ENCODE data around the gene LHPP.

- TF ChIP-seq CTCF (IDR thresholded peaks at IDR 0.05): no peak
- TF ChIP-seq POLR2A (IDR thresholded peaks at IDR 0.05): no peak
These were observed 160.5 kb downstream of the LHPP start for GRCh38 chr10:124622158-124622557.
